D341Med (cell line): Measurements from ENCODE around the gene DSC2.
A peak's percentile ranks its signal among the peaks of the same experiment; 100 is the strongest.
"Not testable (repeated sequence)": the region's sequence is repeated elsewhere in the genome, so short reads cannot be mapped to it uniquely, and the experiment has no call there.

Experiments used
- DNase-seq: peaks from one replicate; pipeline ENCODE4 v3.0.0; 2012; ENCODE audit warnings: low spot score

DSC2 gene

GRCh38 chr18:31102025-31102684, at the start of gene DSC2:
TSS of gene DSC2 (minus strand) at chr18:31102421. CDS start at chr18:31101971, 450 bp downstream.
- DNase-seq, result peak; percentile 48

GRCh38 chr18:31149351-31149750, 47.1 kb upstream of the DSC2 start:
- no peak for DNase-seq

GRCh38 chr18:31148600-31148999, 46.4 kb upstream of the DSC2 start:
- DNase-seq, result no peak

- no peak for DNase-seq
Observed at GRCh38 chr18:31146809-31147208, 44.6 kb upstream of the DSC2 start.

GRCh38 chr18:31143025-31143424, 40.8 kb upstream of the DSC2 start:
- DNase-seq, result no peak

GRCh38 chr18:31138709-31139108, 36.5 kb upstream of the DSC2 start:
- DNase-seq, result no peak

DNA sequence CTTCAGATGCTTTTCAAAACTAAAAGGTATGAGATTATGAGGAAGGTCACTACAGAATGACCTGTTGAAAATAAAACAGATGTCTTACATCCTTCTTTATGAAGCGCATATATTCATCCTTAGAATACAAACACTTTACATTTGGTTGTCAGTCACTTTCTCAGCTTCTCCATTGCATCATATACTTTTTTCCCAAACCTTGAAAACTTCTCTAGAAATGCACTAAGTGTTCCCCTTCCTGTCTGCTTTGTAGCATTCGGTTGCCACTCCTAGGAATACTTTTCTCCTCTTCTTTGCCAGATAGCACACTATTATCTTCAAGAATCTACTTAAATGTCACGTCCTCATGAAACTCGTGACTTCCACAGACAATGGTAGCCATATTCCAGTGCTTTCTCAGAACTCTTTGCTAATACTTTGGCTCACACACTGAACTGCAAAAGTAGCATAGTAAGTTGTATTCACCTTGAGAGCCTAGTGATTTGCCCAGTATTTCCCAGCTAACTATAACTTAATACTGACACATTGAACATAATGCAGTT, 32.8 kb upstream of the DSC2 start:
- DNase-seq, result no peak

DNA sequence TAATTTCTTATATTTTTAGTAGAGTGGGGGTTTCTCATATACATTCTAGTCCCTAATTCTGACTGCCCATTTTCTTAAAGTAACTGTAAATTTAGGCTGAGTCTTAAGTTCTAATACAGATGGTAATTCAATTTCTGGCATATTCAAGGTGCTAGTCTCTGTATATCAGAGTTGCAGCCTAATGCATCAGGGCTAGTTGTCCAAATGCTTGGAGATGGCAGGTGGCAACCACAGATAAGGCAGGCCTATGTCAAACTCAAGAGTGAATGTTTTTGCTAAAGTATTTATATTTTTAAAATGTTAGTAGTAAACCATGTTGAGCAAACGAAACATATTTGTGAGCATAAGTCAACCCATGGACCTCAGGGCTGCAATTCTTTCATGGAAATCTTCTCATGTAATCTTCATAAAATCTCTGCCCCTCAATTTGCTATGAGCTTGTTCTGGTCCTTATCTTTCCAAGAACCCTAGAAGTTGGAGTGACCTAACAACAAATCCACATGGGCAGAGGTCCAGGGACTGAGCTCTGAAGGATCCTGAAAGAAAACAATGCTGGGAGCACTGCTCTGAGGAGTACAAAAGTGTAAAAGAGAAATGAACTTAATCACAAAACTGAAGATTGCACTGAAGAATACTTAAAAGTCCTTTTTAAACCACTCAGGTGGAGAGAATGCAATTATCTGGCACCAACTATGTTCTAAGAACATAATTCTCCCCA, 27.3 kb upstream of the DSC2 start:
- DNase-seq, result no peak

DNA sequence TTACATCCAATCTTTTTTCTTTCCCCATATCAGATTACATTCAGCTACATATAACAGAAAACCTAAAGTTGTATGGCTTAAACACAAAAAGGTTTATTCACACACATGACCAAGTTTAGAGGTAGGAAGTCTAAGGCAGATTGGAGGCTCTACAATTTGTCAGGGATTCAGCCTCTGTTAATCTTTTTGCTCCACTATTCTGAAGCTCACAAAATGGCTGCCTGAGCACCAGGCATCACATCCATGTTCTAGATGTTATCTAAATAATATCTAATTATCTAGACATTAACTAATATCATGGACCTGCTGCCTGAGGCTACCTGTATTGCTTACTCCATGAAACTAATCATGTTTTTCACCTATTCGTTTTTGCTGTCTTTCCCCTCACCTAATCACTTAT, 23.7 kb upstream of the DSC2 start:
- DNase-seq, result no peak

- not testable (repeated sequence) for DNase-seq
Observed at GRCh38 chr18:31123125-31123524, 20.9 kb upstream of the DSC2 start.

DNA sequence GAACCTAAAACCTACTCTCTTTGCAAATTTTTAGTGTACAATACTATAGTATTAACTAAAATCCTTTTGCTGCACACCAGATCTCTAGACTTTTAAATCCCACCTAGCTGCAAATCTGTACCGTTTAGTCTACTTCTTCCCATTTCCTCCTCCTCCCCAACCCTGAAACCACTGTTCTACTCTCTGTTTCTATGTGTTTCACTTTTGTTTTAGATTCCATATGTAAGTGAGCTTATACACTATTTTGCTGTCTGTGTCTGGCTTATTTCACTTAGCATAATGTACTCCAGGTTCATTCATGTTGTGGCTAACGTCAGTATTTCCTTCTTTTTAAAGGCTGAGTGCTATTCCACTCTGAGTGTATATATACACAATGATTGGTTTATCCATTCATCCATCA, 18.4 kb upstream of the DSC2 start:
- DNase-seq, result no peak

DNA sequence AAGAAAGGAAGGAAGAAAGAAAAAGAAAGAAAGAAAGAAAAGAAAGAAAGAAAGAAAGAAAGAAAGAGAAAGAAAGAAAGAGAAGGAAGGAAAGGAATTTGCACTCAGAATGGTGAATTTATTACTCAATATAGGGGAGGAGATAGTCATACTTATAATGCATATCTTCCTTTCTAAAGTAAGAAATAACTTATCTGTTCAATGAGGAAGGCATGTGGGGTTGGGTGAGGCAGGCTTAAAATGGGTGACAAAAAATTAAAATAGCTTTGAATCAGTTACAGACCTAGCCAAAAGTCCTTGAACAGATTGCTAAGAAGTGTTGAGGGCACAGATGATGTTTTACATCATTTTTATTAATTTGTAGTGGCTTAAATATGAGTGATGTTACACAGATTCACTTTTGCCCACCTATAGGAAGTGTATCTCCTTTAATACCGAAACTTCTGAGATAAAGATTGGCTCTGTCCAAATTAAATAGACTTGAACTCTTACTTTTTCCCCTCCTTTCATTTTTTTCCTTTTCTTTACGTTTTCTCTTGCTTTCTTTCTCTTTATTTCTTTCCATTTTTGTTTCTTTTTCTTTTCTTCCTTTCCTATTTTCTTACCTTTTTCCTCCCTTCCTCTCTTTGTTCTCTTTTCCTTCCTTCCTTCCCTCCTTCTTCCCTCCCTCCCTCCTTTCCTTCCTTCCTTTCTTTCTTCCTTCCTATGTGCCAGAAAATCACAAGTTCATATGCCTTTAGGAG, 14.8 kb upstream of the DSC2 start:
- no peak for DNase-seq

DNA sequence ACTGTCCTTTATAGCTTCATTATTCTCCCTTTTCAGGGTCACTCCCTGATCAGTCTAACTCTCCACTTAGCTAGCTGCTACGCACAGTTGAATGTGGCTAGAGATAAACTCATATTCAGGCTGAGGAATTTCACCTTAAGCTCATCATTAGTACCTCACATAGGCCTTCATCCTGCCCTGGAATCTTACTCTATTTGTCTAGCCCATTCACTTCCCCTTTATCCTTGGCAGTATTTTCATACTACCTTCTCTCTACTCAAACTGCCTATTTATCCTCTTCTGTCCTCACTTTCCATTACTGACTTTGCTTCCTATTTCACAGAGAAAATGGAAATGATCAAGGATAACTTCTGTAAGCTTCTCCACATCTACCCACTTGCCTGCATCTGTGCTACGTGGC, 10.6 kb upstream of the DSC2 start:
- no peak for DNase-seq

- no peak for DNase-seq
Observed at GRCh38 chr18:31105733-31106132, 3.5 kb upstream of the DSC2 start.

DNA sequence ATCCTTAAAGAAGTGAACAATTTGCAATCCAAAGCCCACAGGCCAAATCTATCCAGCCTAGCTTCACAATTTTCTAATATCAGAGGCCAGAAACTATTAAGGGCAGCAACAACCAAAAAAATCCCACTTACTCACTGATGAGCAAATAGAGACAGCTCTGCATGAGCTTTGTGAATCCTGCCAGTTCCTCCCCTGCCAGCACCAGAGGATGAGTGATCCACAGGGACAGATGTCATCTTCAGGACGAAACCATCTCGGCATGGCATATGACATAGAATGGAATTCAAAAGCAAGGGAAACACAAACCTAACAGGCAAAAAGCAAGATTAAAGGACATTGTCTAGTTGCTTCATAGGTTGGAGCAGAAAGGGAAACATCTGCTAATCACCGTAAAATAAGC, 2.2 kb upstream of the DSC2 start:
- no peak for DNase-seq

- DNase-seq, result no peak
Observed at GRCh38 chr18:31103423-31103822, 1.2 kb upstream of the DSC2 start.

DNA sequence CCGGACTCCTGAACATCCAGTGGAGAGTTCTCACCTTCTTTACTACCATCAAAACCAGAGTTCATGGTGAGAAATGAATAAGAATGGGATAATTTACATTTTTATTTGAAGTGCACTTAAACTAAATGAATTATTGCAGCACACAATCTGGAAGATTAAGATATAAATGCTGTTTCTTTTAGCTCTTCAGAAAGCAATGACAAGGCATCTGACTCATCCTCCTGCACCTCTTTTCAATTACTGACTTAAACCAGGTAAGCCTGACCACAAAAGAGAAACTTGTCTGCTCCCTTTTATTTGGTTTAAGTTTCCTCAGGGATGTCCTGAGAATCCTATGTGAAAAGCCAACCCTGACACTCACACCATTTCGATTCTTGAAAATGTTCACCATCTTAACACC, 720 bp upstream of the DSC2 start:
- no peak for DNase-seq

GRCh38 chr18:31101183-31102024, 817 bp downstream of the DSC2 start:
- DNase-seq, result peak; percentile 70

- DNase-seq, result peak; percentile 32
Observed at GRCh38 chr18:31100436-31101182, 1.6 kb downstream of the DSC2 start.

- no peak for DNase-seq
Observed at GRCh38 chr18:31099450-31100230, 2.6 kb downstream of the DSC2 start.
